Superior temporal gyrus (tissue), 1 donor: Measurements from ENCODE around the gene CD164.

Experiments
- DNase-seq: peaks from one replicate; pipeline ENCODE4 v3.0.0-alpha.2; 2016; ENCODE audit errors: extremely low spot score

The CD164 gene

GRCh38 chr6:109381747-109382575, at the start of gene CD164:
Gene CD164 (minus strand): TSS chr6:109382467. CDS start chr6:109382378, 89 bp downstream.
- no peak for DNase-seq

DNA sequence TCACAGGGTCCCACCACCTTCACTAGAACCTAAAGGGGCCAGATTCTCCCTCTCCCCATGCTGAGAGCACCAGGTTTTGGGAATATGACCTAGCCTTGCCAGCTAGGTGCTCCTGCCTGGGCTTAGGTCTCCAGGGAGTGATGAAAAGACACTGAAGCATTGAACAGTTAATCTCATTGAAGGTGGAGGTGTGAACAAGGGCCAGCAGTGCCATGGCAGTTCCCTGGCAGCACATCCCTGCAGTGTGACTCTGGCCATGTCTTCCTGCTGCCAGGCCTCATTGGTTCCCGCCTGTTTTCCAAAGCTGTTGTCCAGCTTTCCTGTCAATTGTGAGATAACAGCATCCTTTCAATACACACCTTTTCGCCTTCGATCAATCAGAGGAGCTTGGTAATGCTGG, 47.2 kb upstream of the CD164 start:
- DNase-seq, result no peak

- DNase-seq, result peak; percentile 28
Observed at GRCh38 chr6:109428889-109429477, 46.7 kb upstream of the CD164 start.

- DNase-seq, result no peak
Observed at GRCh38 chr6:109424946-109425345, 42.7 kb upstream of the CD164 start.

DNA sequence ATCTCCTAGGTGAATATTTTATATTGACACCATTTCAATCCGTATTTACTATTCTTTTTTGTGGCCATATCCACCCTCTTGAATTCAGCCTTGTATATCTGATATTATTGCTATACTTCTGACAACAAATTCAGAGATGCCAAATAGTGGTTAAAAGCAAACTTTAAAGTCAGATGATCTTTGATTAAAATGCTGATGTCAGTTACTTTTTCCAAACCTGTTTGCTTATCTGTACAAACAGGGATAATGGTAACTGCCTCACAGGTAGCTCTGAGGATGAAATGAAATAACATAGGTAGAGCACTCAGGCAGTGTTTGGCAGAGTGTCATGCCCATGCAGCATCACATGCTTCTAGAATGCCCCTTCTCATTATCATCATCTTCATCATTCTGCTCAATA, 38.9 kb upstream of the CD164 start:
- no peak for DNase-seq

GRCh38 chr6:109420751-109421150, 38.5 kb upstream of the CD164 start:
- no peak for DNase-seq

- no peak for DNase-seq
Observed at GRCh38 chr6:109417646-109418045, 35.4 kb upstream of the CD164 start.

DNA sequence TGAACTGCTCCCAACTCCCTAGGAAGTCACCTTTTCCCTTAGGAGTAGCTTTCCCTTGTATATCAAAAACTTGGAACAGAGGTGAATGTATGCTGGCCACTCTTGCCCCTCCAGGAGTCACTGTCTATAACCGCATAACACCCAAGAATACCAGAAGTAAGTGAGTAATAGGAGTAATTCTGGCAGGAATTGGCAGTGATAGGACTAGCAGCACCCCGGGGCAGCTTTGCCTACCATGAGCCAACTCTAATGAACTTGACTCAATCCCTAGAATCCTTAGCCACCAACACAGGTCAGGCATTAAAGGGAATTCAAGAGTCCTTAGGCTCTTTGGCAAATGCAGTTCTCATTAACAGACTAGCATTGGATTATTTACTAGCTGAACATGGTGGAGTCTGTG, 28.8 kb upstream of the CD164 start:
- no peak for DNase-seq

DNA sequence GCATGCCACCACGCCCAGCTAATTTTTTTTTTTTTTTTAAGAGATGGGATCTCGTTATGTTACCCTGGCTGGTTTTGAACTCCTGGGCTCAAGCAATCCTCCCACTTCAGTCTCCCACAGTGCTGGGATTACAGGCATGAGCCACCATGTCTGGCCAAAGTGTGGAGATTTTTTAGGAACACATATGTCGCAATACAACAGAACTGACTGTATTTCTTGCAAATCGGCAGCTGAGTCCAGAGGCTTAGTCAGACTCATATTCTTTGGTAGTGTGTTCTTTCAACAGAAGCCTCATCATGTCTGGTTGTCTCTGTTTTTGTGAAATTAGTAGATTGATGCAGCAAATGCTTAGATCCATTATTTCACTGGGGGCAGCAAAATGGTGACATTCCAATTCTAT, 23.9 kb upstream of the CD164 start:
- no peak for DNase-seq

DNA sequence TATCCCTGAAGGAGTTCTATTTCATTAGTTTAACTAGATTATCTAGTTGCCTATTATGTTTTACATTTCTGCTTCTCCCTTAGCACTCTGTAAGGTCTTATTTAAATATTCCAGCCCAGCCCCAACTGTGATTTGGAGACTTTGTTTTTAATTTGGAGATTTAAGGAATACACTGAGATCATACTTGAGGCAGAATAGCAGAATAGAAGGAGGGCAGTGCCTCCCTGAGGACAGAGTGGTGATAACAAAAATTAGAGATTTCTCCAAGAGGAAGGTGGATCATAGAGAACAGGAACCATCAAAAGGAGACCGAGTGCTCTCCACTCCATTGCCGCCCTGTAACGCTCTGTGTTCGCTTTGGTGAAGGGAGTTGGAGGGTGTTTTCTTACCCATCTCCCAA, 14.8 kb upstream of the CD164 start:
- peak; percentile 53 for DNase-seq

DNA sequence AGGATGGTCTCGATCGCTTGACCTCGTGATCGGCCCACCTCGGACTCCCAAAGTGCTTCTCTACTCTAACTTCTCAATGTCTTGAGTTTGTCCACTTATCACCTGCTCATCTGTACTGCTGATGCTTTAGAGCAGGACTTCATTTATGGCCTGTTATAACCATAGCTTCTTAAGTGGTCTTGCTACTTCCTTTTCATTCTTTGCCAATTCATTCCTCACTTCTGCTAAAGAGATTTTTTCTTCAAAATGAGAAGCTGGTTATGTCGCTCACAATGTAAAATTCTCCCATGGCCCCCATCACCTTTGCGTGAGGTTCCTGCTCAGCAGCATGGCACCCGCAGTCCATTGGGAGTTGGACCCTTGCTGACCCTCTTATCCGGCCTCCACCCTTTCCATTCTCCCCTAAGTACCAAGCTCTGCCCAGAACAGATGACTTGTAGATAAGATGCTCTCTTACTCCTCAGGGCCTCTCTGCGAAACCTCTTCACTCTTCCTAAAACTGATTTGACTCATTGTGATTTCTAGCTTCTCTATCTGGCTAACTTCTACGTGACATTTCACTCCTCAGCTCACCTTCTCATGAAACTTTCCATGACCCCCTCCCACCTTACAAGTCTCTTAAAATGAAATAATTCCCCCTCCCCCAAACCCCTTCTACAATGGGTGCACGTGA, 13.9 kb upstream of the CD164 start:
- no peak for DNase-seq

- DNase-seq, result no peak
Observed at GRCh38 chr6:109393886-109394281, 11.6 kb upstream of the CD164 start.

DNA sequence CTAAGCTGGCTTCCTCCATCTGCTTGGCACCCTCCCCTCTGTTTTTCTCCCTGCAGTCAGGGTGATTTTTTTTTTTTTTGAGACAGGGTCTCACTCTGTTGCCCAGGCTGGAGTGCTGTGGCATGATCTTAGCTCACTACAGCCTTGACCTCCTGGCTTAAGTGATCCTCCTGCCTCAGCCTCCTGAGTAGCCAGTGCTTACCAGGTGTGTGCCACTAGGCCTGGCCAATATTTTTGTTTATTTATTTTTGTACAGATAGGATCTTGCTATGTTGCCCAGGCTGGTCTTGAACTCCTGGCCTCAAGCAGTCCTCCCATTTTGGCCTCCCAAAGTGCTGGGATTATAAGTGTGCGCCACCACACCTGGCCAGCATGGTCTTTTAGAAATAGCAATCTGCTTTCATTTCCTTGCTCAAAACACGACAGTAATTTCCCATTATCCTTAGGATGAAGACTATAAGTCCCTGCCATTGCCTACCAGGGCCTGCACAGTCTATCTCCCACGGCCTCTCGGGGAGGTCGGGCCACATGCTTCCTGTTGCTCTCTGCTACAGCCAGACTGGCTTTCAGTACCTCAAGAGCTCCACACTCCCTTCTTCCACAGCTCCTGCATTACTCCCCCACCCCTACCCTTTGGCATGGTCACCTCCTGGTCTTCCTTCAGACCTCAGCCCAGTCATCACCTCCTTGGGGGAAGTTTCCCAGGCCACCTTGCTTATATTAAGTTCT, 11.1 kb upstream of the CD164 start:
- DNase-seq, result no peak

GRCh38 chr6:109389650-109390274, 7.5 kb upstream of the CD164 start:
- DNase-seq, result no peak

GRCh38 chr6:109388265-109388664, 6.0 kb upstream of the CD164 start:
- DNase-seq, result no peak

- no peak for DNase-seq
Observed at GRCh38 chr6:109383438-109383940, 1.2 kb upstream of the CD164 start.

DNA sequence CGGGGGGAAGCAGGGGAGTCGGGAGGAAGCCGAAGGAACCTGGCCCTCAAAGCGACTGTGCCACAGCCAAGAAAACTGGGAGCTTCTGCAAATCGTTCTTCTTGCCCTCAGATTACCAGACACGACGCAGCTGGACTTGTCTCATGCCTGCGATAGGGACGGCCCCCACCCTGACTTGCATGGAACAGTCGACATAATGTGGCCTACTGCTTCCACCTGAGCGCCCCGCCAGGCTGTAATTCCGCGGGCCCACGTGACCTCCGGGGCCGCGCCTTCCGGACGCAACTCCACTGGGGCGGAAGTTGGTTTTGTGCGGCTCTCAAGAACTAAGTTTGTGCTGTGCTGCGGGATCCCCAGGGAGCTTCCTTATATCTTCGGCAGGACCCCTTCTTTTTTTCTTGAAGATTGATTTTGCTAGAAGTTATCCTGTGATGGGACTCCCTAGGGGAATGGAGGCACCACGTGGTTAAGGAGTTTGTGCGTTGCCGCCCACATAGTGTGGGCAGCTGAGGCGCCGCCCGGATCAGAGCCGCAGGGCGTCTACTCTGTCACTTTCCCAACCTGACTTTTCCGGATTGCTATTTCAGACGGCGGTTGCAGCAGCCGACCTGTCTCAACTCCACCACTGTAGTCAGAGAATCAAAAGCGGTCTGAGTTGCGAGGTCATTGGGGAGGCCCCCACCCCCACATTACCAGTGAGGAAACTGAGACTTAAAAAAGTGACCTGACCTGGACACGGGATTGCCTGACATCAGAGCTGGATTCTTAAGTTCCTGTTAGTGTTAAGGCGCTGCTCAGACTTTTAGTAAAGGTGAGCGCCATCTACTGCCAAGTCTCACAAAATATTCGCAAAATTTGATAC, 540 bp upstream of the CD164 start:
- peak; percentile 97 for DNase-seq

- peak; percentile 66 for DNase-seq
Observed at GRCh38 chr6:109381061-109381746, 1.1 kb downstream of the CD164 start.

- DNase-seq, result no peak
Observed at GRCh38 chr6:109379711-109380110, 2.6 kb downstream of the CD164 start.

DNA sequence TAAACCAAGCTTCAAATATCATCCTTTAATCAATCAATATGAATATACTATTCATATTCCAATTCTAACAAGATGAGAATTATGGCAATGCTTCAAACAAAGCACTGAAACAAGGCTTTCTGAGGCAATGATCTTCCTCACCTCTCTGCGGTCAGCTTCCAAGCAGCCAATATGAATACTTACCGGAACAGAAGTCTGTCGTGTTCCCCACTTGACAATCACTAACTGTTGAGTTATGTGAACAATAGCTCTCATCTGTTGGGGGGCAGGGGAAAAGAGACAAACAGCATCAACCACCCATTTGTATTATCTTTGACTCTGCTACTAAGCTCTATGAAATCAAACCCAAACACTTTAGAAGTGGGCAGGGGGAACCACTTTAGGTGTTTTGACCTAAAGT, 4.5 kb downstream of the CD164 start:
- DNase-seq, result no peak
